Fibroblast of lung (primary cell): ENCODE measurements around the gene ITPR1. TPM values are rescaled to one million over a fixed set of nuclear protein-coding genes. Genes with fewer than 3 reads are reported as not detected.

Experiments used
- DNase-seq, 2 donors: peaks; one replicate each; pipeline versions ENCODE4 v3.0.0 to v3.0.0-alpha.2; 2010; ENCODE audit warnings: low read depth in 2 of 2
- H2AFZ ChIP-seq: 2 replicates; pipeline ENCODE4 v1.5.1; 2012; ENCODE audit warnings: low read length, control low read depth, inconsistent platforms
- H3K27ac ChIP-seq: 2 replicates; pipeline ENCODE4 v1.5.1; 2011; ENCODE audit warnings: low read length, control low read depth; ENCODE audit not compliant: insufficient read depth
- H3K27me3 ChIP-seq: 2 replicates; pipeline ENCODE4 v1.5.1; 2011; ENCODE audit warnings: mild to moderate bottlenecking, low read length; ENCODE audit not compliant: control insufficient read depth, insufficient read depth
- H3K36me3 ChIP-seq: 2 replicates; pipeline ENCODE4 v1.5.1; 2011; ENCODE audit warnings: low read length; ENCODE audit not compliant: control insufficient read depth, insufficient read depth
- H3K4me1 ChIP-seq: 2 replicates; pipeline ENCODE4 v1.5.1; 2011; ENCODE audit warnings: low read length; ENCODE audit not compliant: control insufficient read depth, insufficient read depth; ENCODE audit errors: extremely low read depth
- H3K4me2 ChIP-seq: 2 replicates; pipeline ENCODE4 v1.5.1; 2011; ENCODE audit warnings: low read length, control low read depth; ENCODE audit not compliant: insufficient read depth; ENCODE audit errors: extremely low read depth
- H3K4me3 ChIP-seq, 4 experiments: fragments of 200-600 bp in 1 of 4; sonication (generic) in 1 of 4; replicated peaks in 1 of 4; 2 replicates each; pipeline ENCODE4 v1.5.1; 2011 to 2016; ENCODE audit warnings: low read length in 4 of 4, low read depth in 3 of 4, mild to moderate bottlenecking in 3 of 4, control low read depth in 2 of 4, inconsistent platforms in 1 of 4, mixed read lengths in 1 of 4; ENCODE audit not compliant: insufficient read depth in 1 of 4; ENCODE audit errors: control extremely low read depth in 1 of 4
- H3K79me2 ChIP-seq: 2 replicates; pipeline ENCODE4 v1.5.1; 2012; ENCODE audit warnings: mild to moderate bottlenecking, low read length, inconsistent platforms; ENCODE audit not compliant: control insufficient read depth, insufficient read depth
- H3K9ac ChIP-seq: 2 replicates; pipeline ENCODE4 v1.5.1; 2011; ENCODE audit warnings: mild to moderate bottlenecking, low read length, control low read depth; ENCODE audit not compliant: insufficient read depth
- H3K9me3 ChIP-seq: 2 replicates; pipeline ENCODE4 v1.5.1; 2012; ENCODE audit warnings: low read depth, low read length; ENCODE audit not compliant: control insufficient read depth, insufficient read depth
- H4K20me1 ChIP-seq: 2 replicates; pipeline ENCODE4 v1.5.1; 2011; ENCODE audit warnings: low read length; ENCODE audit not compliant: control insufficient read depth, insufficient read depth; ENCODE audit errors: extremely low read depth
- EZH2 ChIP-seq: IDR thresholded peaks from 2 replicates; pipeline ENCODE4 v1.5.1; 2012; ENCODE audit warnings: low read length, control low read depth, mild to moderate bottlenecking; ENCODE audit errors: missing control alignments
- polyA plus RNA-seq, 2 donors: library from polyadenylated mRNA; depleted of rRNA in 1 of 2; stranded (reverse) in 1 of 2; unstranded in 1 of 2; fragments of >200 nt; gene quantifications; 2 replicates each; pipeline ENCODE4 v1.2.1, GENCODE V29; 2011 to 2012; ENCODE audit warnings: missing spikeins in 1 of 2
- total RNA-seq: library from RNA; depleted of rRNA; stranded (reverse); fragments of >200 nt; gene quantifications from 2 replicates; pipeline ENCODE4 v1.2.1, GENCODE V29; 2014
- TF ChIP-seq, protein P1 (sequence below), 2 donors: IDR thresholded peaks in 1 of 2; conservative IDR thresholded peaks in 1 of 2; 1 replicate in 1 of 2; 2 replicates in 1 of 2; pipeline ENCODE4 v1.5.1; 2011 to 2012; ENCODE audit warnings: low read length in 2 of 2, control low read depth in 1 of 2, inconsistent platforms in 1 of 2, low read depth in 1 of 2, mild to moderate bottlenecking in 1 of 2

The ITPR1 gene
- total and polyA plus RNA-seq, 2 donors (not counting 1 experiment from before 2014, with no cell fraction given): 19.2 to 87.0 TPM

GRCh38 chr3:4816306-4816705, 323.2 kb downstream of the ITPR1 start:
- no peak for TF ChIP-seq EZH2
- TF ChIP-seq, protein P1, sequence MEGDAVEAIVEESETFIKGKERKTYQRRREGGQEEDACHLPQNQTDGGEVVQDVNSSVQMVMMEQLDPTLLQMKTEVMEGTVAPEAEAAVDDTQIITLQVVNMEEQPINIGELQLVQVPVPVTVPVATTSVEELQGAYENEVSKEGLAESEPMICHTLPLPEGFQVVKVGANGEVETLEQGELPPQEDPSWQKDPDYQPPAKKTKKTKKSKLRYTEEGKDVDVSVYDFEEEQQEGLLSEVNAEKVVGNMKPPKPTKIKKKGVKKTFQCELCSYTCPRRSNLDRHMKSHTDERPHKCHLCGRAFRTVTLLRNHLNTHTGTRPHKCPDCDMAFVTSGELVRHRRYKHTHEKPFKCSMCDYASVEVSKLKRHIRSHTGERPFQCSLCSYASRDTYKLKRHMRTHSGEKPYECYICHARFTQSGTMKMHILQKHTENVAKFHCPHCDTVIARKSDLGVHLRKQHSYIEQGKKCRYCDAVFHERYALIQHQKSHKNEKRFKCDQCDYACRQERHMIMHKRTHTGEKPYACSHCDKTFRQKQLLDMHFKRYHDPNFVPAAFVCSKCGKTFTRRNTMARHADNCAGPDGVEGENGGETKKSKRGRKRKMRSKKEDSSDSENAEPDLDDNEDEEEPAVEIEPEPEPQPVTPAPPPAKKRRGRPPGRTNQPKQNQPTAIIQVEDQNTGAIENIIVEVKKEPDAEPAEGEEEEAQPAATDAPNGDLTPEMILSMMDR (conservative IDR thresholded peaks at IDR 0.05 in 1 of 2, IDR thresholded peaks at IDR 0.05 in 1 of 2; ENCODE audit: low read depth in 1 of 2, low read length in 2 of 2): no peak
- Histone ChIP-seq H4K20me1 (no peaks in the 10 kb centered on the region), H3K4me3 (no peak overlapping the region), H3K9ac (no peak overlapping the region), H3K4me1 (no peaks in the 10 kb centered on the region), H3K36me3 (no peaks in the 10 kb centered on the region), H2AFZ (no peak overlapping the region), H3K27me3 (no peaks in the 10 kb centered on the region), H3K4me2 (no peak overlapping the region), H3K27ac (no peak overlapping the region), H3K79me2 (no peaks in the 10 kb centered on the region), H3K9me3 (no peaks in the 10 kb centered on the region)
- DNase-seq: no peak

GRCh38 chr3:4816718-4817117, 323.6 kb downstream of the ITPR1 start:
- TF ChIP-seq, protein P1 (conservative IDR thresholded peaks at IDR 0.05 in 1 of 2, IDR thresholded peaks at IDR 0.05 in 1 of 2; ENCODE audit: low read depth in 1 of 2, low read length in 2 of 2): no peak
- no peak for TF ChIP-seq EZH2
- H4K20me1 ChIP-seq: no peaks in the 10 kb centered on the region
- H3K4me3 ChIP-seq: no peak overlapping the region
- DNase-seq: no peak
- no peaks in the 10 kb centered on the region for H3K9me3 ChIP-seq
- H3K79me2 ChIP-seq: no peaks in the 10 kb centered on the region
- no peak overlapping the region for H3K27ac ChIP-seq
- H3K4me1 ChIP-seq: no peaks in the 10 kb centered on the region
- no peak overlapping the region for H2AFZ ChIP-seq
- H3K36me3 ChIP-seq: no peaks in the 10 kb centered on the region
- H3K4me2 ChIP-seq: no peak overlapping the region
- no peak overlapping the region for H3K9ac ChIP-seq
- H3K27me3 ChIP-seq: no peaks in the 10 kb centered on the region

- TF ChIP-seq EZH2: no peak
- TF ChIP-seq, protein P1 (conservative IDR thresholded peaks at IDR 0.05 in 1 of 2, IDR thresholded peaks at IDR 0.05 in 1 of 2; ENCODE audit: low read depth in 1 of 2, low read length in 2 of 2): no peak
- H3K36me3 ChIP-seq: no peaks in the 10 kb centered on the region
- H3K4me2 ChIP-seq: no peak overlapping the region
- no peaks in the 10 kb centered on the region for H3K79me2 ChIP-seq
- H3K27ac ChIP-seq: no peak overlapping the region
- no peak overlapping the region for H3K4me3 ChIP-seq
- no peaks in the 10 kb centered on the region for H3K27me3 ChIP-seq
- H2AFZ ChIP-seq: no peak overlapping the region
- no peaks in the 10 kb centered on the region for H3K9me3 ChIP-seq
- no peaks in the 10 kb centered on the region for H4K20me1 ChIP-seq
- no peak overlapping the region for H3K9ac ChIP-seq
- DNase-seq: no peak
- H3K4me1 ChIP-seq: no peaks in the 10 kb centered on the region
These were observed 324.0 kb downstream of the ITPR1 start for GRCh38 chr3:4817128-4817527.
